HFF-Myc (cell line): ENCODE measurements around the gene GFER.

ENCODE experiments used
- DNase-seq: peaks from one replicate; pipeline ENCODE4 v3.0.0-alpha.2; 2011; ENCODE audit warnings: low read depth; ENCODE audit errors: extremely low read depth
- H3K4me3 ChIP-seq: replicated peaks from 2 replicates; pipeline ENCODE4 v1.5.1; 2011; ENCODE audit warnings: low read depth, mild to moderate bottlenecking, control low read depth, low read length
- TF ChIP-seq, protein P1 (sequence below): IDR thresholded peaks from 2 replicates; pipeline ENCODE4 v1.5.1; 2012; ENCODE audit warnings: mild to moderate bottlenecking, low read depth, low read length, control low read depth; ENCODE audit errors: missing control alignments

The GFER gene

DNA sequence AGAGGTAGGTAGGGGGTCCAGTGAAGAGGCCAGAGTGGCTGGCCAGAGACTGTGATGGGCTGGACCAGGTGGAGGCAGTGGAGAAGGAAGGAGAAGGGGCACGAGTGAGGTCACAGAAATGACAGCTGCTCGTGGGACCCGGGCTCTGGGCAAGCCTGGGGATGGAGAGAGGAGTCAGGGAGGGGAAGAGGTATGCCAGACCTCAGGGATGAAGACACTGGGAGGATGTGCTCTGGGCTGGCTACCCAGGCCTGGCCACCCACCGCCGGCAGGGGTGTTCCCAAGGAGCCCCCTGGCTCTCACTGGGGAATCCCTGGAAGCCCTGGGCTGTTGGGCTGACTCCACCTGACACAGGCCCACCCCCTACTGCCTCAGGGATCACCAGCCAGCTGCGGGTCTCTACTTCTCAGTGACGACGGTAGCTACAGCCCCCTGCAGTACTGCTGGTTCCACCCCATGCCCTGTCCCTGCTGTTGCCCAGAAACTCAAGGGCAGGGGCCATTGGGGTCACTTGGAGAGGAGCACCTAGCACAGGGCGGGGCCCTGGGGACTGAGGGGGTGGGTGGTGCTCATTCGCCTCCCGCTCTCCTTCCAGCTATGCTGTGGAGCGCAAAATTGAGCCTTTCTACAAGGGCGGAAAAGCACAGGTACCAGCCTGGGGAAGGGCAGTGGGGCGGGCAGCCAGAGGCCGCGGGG is 10.4 kb upstream of the GFER start:
- no peak for DNase-seq
- H3K4me3 ChIP-seq, result peak overlapping the region; percentile 95
- TF ChIP-seq, protein P1, sequence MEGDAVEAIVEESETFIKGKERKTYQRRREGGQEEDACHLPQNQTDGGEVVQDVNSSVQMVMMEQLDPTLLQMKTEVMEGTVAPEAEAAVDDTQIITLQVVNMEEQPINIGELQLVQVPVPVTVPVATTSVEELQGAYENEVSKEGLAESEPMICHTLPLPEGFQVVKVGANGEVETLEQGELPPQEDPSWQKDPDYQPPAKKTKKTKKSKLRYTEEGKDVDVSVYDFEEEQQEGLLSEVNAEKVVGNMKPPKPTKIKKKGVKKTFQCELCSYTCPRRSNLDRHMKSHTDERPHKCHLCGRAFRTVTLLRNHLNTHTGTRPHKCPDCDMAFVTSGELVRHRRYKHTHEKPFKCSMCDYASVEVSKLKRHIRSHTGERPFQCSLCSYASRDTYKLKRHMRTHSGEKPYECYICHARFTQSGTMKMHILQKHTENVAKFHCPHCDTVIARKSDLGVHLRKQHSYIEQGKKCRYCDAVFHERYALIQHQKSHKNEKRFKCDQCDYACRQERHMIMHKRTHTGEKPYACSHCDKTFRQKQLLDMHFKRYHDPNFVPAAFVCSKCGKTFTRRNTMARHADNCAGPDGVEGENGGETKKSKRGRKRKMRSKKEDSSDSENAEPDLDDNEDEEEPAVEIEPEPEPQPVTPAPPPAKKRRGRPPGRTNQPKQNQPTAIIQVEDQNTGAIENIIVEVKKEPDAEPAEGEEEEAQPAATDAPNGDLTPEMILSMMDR, result no peak

DNA sequence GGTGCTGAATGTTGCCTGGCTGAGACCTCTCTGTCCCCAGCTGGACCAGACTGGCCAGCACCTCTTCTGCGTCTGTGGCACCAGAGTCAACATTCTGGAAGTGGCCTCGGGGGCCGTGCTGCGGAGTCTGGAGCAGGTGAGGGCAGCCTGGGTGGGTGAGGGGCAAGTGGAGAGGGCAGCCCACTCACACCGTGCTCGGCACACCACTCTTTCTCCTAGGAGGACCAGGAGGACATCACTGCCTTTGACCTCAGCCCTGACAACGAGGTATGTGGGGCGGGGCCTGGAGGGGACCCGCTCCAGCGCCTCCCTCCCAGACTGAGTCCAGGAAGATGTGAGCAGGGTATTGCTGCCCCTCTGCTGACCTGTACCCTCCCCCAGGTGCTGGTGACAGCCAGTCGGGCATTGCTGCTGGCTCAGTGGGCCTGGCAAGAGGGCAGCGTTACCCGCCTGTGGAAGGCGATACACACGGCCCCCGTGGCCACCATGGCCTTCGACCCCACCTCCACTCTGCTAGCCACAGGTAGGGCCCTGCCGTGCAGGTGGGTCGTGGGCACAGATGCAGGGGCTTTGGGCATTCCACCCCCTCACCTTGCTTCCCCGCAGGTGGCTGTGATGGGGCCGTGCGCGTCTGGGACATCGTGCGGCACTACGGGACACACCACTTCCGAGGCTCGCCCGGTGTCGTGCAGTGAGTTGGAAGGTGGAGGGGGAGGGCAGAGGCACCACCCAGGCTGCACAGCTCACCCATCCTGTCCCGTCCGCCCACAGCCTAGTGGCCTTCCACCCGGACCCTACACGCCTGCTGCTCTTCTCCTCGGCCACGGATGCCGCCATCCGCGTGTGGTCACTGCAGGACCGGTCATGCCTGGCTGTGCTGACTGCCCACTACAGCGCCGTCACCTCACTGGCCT is 9.6 kb upstream of the GFER start:
- DNase-seq, result no peak

DNA sequence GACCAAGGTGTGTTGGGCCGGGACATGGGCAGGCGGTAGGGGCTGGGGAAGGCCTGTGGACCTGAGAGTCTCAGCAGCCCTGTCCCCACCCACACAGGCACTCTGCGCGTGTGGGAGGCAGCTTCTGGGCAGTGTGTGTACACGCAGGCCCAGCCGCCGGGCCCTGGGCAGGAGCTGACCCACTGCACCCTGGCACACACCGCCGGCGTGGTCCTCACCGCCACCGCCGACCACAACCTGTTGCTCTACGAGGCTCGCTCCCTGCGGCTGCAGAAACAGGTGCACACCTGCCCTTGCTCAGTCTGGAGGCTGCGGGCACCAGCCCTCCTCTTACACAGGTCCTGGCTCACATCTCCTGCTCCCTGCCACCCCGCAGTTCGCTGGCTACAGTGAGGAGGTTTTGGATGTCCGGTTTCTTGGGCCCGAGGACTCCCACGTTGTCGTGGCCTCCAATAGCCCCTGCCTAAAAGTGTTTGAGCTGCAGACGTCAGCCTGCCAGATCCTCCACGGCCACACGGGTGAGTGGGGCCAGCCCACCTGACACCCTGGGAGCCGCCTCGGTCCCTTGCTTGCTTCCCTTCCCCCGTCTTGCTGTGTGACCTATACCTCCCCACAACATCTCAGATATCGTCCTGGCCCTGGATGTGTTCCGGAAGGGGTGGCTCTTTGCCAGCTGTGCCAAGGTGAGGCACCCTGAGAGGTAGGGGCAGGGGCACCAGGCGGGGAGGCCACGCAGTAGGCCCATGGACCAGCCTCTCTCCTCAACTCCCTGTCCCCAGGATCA is 8.4 kb upstream of the GFER start:
- TF ChIP-seq, protein P1, result no peak
- H3K4me3 ChIP-seq, result no peak overlapping the region
- DNase-seq, result no peak

More for the DNA sequence above, 9.6 kb upstream of the GFER start:
- H3K4me3 ChIP-seq, result no peak overlapping the region
- TF ChIP-seq, protein P1, result no peak

DNA sequence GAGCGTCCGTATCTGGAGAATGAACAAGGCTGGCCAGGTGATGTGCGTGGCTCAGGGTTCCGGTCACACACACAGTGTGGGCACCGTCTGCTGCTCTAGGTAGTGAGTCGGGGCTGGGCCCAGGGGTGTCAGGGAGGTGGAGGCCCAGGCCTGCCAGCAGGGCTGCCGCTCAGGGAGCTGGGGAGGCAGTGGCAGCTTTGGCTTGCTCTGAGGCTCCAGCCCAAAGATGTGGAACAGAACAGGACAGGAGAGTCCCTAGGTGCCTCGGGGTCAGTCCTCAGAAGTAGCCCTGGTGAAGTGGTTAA is 7.8 kb upstream of the GFER start:
- TF ChIP-seq, protein P1, result no peak
- DNase-seq, result no peak
- no peak overlapping the region for H3K4me3 ChIP-seq

DNA sequence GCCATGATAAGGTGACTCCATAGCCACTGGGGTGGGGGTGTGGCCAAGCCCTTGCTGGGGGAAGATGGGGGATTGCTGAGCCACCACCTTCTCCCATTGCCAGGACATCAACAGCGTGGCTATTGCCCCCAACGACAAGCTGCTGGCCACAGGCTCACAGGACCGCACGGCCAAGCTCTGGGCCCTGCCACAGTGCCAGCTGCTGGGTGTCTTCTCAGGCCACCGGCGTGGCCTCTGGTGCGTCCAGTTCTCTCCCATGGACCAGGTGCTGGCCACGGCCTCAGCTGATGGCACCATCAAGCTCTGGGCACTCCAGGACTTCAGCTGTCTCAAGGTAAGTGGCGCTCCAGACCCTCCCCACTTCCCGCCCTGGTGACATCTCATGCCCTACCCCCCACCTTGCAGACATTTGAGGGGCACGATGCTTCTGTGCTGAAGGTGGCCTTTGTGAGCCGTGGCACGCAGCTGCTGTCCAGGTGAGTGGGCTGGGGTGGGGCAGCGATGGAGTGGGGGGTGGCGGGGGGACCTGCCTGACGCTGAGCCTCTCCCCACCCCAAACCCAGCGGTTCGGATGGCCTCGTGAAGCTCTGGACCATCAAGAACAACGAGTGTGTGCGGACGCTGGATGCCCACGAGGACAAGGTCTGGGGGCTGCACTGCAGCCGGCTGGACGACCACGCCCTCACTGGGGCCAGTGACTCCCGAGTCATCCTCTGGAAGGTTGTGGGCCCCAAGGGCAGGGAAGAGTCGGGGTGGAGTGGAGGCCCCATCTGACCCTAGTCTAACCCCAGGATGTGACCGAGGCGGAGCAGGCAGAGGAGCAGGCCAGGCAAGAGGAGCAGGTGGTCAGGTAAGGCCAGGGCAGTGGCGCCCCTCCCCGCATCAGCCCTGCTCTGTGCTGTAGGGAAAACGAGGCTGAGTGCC is 6.8 kb upstream of the GFER start:
- H3K4me3 ChIP-seq, result no peak overlapping the region
- DNase-seq, result no peak
- TF ChIP-seq, protein P1, result no peak

DNA sequence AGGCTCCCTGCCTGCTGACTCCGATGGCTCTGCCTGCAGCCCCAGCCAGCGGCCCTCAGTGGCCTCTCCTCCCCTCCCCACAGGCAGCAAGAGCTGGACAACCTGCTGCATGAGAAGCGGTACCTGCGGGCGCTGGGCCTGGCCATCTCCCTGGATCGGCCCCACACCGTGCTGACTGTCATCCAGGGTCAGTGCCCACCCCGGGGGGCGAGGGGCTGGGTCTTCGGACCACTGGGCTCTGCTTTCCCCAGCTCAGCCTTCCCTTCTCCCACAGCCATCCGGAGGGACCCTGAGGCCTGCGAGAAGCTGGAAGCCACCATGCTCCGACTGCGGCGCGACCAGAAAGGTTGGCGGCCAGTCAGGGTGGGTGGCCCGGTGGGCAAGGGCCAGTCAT is 6.1 kb upstream of the GFER start:
- TF ChIP-seq, protein P1, result no peak
- no peak overlapping the region for H3K4me3 ChIP-seq
- DNase-seq, result no peak
